Liver (tissue), 9 donors: Measurements from ENCODE around the gene TMPRSS6. TPM values are rescaled to one million over a fixed set of nuclear protein-coding genes. Genes with fewer than 3 reads are reported as not detected.

Experiments
- DNase-seq: peaks from one replicate; pipeline ENCODE4 v3.0.0-alpha.2; 2017; ENCODE audit warnings: low spot score
- H3K27ac ChIP-seq, 2 donors: one replicate each; pipeline ENCODE4 v1.7.0; 2013; ENCODE audit warnings: inconsistent platforms in 2 of 2, low read length in 2 of 2, control low read depth in 1 of 2, low read depth in 1 of 2, mild to moderate bottlenecking in 1 of 2
- H3K27me3 ChIP-seq, 4 donors: one replicate each; pipeline versions ENCODE4 v1.6.1 to v1.7.0; 2013; ENCODE audit warnings: low read length in 3 of 4, inconsistent platforms in 1 of 4, mild to moderate bottlenecking in 1 of 4, moderate library complexity in 1 of 4; ENCODE audit not compliant: control insufficient read depth in 4 of 4, insufficient read depth in 4 of 4
- H3K36me3 ChIP-seq, 4 donors: one replicate each; pipeline versions ENCODE4 v1.6.1 to v1.7.0; 2013; ENCODE audit warnings: low read length in 3 of 4, mild to moderate bottlenecking in 3 of 4, low read depth in 1 of 4, moderate library complexity in 1 of 4; ENCODE audit not compliant: control insufficient read depth in 4 of 4, insufficient read depth in 3 of 4
- H3K4me1 ChIP-seq, 4 donors: one replicate each; pipeline versions ENCODE4 v1.6.1 to v1.7.0; 2013; ENCODE audit warnings: low read length in 3 of 4, mild to moderate bottlenecking in 3 of 4, moderate library complexity in 1 of 4; ENCODE audit not compliant: control insufficient read depth in 4 of 4, insufficient read depth in 4 of 4
- H3K4me3 ChIP-seq, 3 donors: one replicate each; pipeline versions ENCODE4 v1.6.1 to v1.7.0; 2013; ENCODE audit warnings: low read length in 3 of 3, control low read depth in 1 of 3, low read depth in 1 of 3, mild to moderate bottlenecking in 1 of 3
- H3K9ac ChIP-seq, 2 donors: one replicate each; pipeline ENCODE4 v1.7.0; 2013; ENCODE audit warnings: low read length in 2 of 2, mild to moderate bottlenecking in 2 of 2, moderate library complexity in 2 of 2, control low read depth in 1 of 2, low read depth in 1 of 2
- H3K9me3 ChIP-seq, 4 donors: one replicate each; pipeline versions ENCODE4 v1.6.1 to v1.7.0; 2013; ENCODE audit warnings: low read length in 3 of 4; ENCODE audit not compliant: control insufficient read depth in 4 of 4
- ATF3 ChIP-seq: IDR thresholded peaks from 2 replicates; pipeline ENCODE4 v1.6.1; 2016; ENCODE audit warnings: antibody characterized with exemption
- CTCF ChIP-seq: fragments of 150-350 bp; IDR thresholded peaks from 2 replicates; pipeline ENCODE4 v1.5.1; 2017; ENCODE audit warnings: improper control_type of control experiment, low read depth, low read length; ENCODE audit not compliant: missing input control
- EGR1 ChIP-seq, 2 donors: IDR thresholded peaks; 2 replicates each; pipeline ENCODE4 v1.6.1; 2016 to 2018; ENCODE audit warnings: antibody characterized with exemption in 2 of 2, low read depth in 2 of 2
- FOXA1 ChIP-seq: IDR thresholded peaks from 2 replicates; pipeline ENCODE4 v1.6.1; 2016; ENCODE audit warnings: antibody characterized with exemption
- FOXA2 ChIP-seq: IDR thresholded peaks from 2 replicates; pipeline ENCODE4 v1.6.1; 2016; ENCODE audit warnings: antibody characterized with exemption
- GABPA ChIP-seq, 2 donors: IDR thresholded peaks in 1 of 2; conservative IDR thresholded peaks in 1 of 2; 2 replicates each; pipeline ENCODE4 v1.6.1; 2016; ENCODE audit warnings: antibody characterized with exemption in 2 of 2, mild to moderate bottlenecking in 1 of 2, moderate library complexity in 1 of 2
- HNF4A ChIP-seq, 2 donors: conservative IDR thresholded peaks; 2 replicates each; pipeline ENCODE4 v1.6.1; 2016; ENCODE audit warnings: antibody characterized with exemption in 2 of 2, mild to moderate bottlenecking in 2 of 2
- HNF4G ChIP-seq: IDR thresholded peaks from 2 replicates; pipeline ENCODE4 v1.6.1; 2016; ENCODE audit warnings: antibody characterized with exemption
- JUND ChIP-seq, 2 donors: IDR thresholded peaks; 2 replicates each; pipeline ENCODE4 v1.6.1; 2016; ENCODE audit warnings: antibody characterized with exemption in 2 of 2
- MAX ChIP-seq: IDR thresholded peaks from 2 replicates; pipeline ENCODE4 v1.6.1; 2016; ENCODE audit warnings: antibody characterized with exemption
- NR2F2 ChIP-seq: IDR thresholded peaks from 2 replicates; pipeline ENCODE4 v1.6.1; 2016; ENCODE audit warnings: antibody characterized with exemption
- RAD21 ChIP-seq, 2 donors: IDR thresholded peaks; 2 replicates each; pipeline ENCODE4 v1.6.1; 2016; ENCODE audit warnings: antibody characterized with exemption in 2 of 2, mild to moderate bottlenecking in 2 of 2
- REST ChIP-seq: IDR thresholded peaks from 2 replicates; pipeline ENCODE4 v1.6.1; 2016; ENCODE audit warnings: antibody characterized with exemption, mild to moderate bottlenecking
- RXRA ChIP-seq, 2 donors: IDR thresholded peaks; 2 replicates each; pipeline ENCODE4 v1.6.1; 2017 to 2018; ENCODE audit warnings: antibody characterized with exemption in 2 of 2, mild to moderate bottlenecking in 1 of 2
- SP1 ChIP-seq: IDR thresholded peaks from 2 replicates; pipeline ENCODE4 v1.6.1; 2018; ENCODE audit warnings: antibody characterized with exemption, mild to moderate bottlenecking
- TAF1 ChIP-seq: conservative IDR thresholded peaks from 2 replicates; pipeline ENCODE4 v1.6.1; 2016; ENCODE audit warnings: antibody characterized with exemption, mild to moderate bottlenecking
- YY1 ChIP-seq: IDR thresholded peaks from 2 replicates; pipeline ENCODE4 v1.6.1; 2016; ENCODE audit warnings: antibody characterized with exemption, mild to moderate bottlenecking
- ZBTB33 ChIP-seq: IDR thresholded peaks from 2 replicates; pipeline ENCODE4 v1.6.1; 2016; ENCODE audit warnings: antibody characterized with exemption
- WGBS: extraction: QIAGEN DNeasy Blood & Tissue Kit; methylation state at CpG from one replicate; pipeline ENCODE4 v1.1.7; 2013; 5-methylcytosine and 5-hydroxymethylcytosine counted together
- polyA plus RNA-seq, 2 donors: library from polyadenylated mRNA; stranded (reverse) in 1 of 2; unstranded in 1 of 2; fragments of 200-250 nt in 1 of 2; fragments of >200 nt in 1 of 2; fragmentation: Nextera tagmentation in 1 of 2; extraction: Ambion mirVana in 1 of 2; gene quantifications; one replicate each; pipeline versions ENCODE4 v1.2.1 to v1.2.3, GENCODE V29; 2013 to 2015
- total RNA-seq, 2 donors: library from RNA; depleted of rRNA; stranded (reverse); fragments of >200 nt; gene quantifications; one replicate each; pipeline ENCODE4 v1.2.3, GENCODE V29; 2014
- donor health status: healthy.
- donor health status: healthy.
- donor health status: healthy.
- donor health status: healthy.
- donor health status: healthy.

The TMPRSS6 gene
- total and polyA plus RNA-seq, 4 donors, result 12.6 to 47.1 (median 39.9) TPM

GRCh38 chr22:37155971-37156370 is 46.5 kb upstream of the TMPRSS6 start:
- no peak for DNase-seq
- TF ChIP-seq FOXA1, result no peak
- no peak for TF ChIP-seq GABPA (IDR thresholded peaks at IDR 0.05 in 1 of 2, conservative IDR thresholded peaks at IDR 0.05 in 1 of 2)
- TF ChIP-seq YY1, result no peak
- no peaks in the 10 kb centered on the region for H3K27me3 ChIP-seq
- H3K36me3 ChIP-seq, result no peaks in the 10 kb centered on the region
- H3K4me1 ChIP-seq, result no peaks in the 10 kb centered on the region
- no peak overlapping the region for H3K9ac ChIP-seq
- WGBS, result 94% methylated on average over 8 of the region's 8 CpGs
- H3K9me3 ChIP-seq, result no peaks in the 10 kb centered on the region
- H3K27ac ChIP-seq, result no peak overlapping the region
- no peak overlapping the region for H3K4me3 ChIP-seq

GRCh38 chr22:37154925-37155712 is 45.6 kb upstream of the TMPRSS6 start:
- Histone ChIP-seq H3K4me3 (no peak overlapping the region), H3K36me3 (no peaks in the 10 kb centered on the region), H3K27me3 (no peaks in the 10 kb centered on the region), H3K27ac (no peak overlapping the region), H3K9ac (no peak overlapping the region), H3K9me3 (no peaks in the 10 kb centered on the region), H3K4me1 (no peaks in the 10 kb centered on the region)
- TF ChIP-seq RAD21 (IDR thresholded peaks at IDR 0.05) (no peak), FOXA2 (no peak), TAF1 (no peak), HNF4G (no peak)
- 86% methylated on average over 7 of the region's 7 CpGs for WGBS
- DNase-seq, result no peak

- H3K27me3 ChIP-seq, result no peaks in the 10 kb centered on the region
- H3K9me3 ChIP-seq, result no peaks in the 10 kb centered on the region
- DNase-seq, result no peak
- 97% methylated on average over 6 of the region's 6 CpGs for WGBS
- no peaks in the 10 kb centered on the region for H3K4me1 ChIP-seq
- H3K27ac ChIP-seq, result no peak overlapping the region
- H3K36me3 ChIP-seq, result no peaks in the 10 kb centered on the region
- H3K9ac ChIP-seq, result no peak overlapping the region
- TF ChIP-seq GABPA (IDR thresholded peaks at IDR 0.05 in 1 of 2, conservative IDR thresholded peaks at IDR 0.05 in 1 of 2) (no peak), TAF1 (no peak), MAX (no peak), ZBTB33 (no peak), HNF4A (conservative IDR thresholded peaks at IDR 0.05) (no peak), RAD21 (IDR thresholded peaks at IDR 0.05) (no peak), JUND (IDR thresholded peaks at IDR 0.05) (no peak), EGR1 (IDR thresholded peaks at IDR 0.05; ENCODE audit: low read depth in 2 of 2) (no peak), NR2F2 (no peak), REST (no peak), YY1 (no peak), SP1 (no peak), CTCF (no peak), FOXA1 (no peak), RXRA (IDR thresholded peaks at IDR 0.05) (no peak), FOXA2 (no peak), HNF4G (no peak), ATF3 (no peak)
- no peak overlapping the region for H3K4me3 ChIP-seq
Observed at GRCh38 chr22:37153901-37154300, 44.4 kb upstream of the TMPRSS6 start.
